ENCODE measurements around the gene SAMD4A.

DNA sequence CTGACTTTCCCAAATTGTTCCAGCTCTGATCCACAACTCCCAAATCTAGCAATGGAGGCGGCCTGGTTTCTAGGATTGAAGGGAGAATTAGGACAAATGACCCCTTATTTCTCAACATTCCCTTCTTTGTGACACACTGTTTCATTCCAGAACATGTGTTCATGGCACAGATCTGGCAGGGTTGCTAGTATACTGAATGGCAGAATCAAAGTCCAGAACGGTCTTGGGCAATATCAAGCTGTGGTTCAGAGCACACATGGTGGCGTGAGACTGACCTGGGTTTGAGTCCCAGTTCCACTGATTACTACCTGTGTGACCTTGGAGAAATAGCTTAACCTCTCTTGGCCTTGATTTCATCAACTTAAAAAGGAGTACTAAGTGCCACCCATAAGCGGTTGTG lies 152.5 kb downstream of the SAMD4A start:
- TF ChIP-seq, protein P1, sequence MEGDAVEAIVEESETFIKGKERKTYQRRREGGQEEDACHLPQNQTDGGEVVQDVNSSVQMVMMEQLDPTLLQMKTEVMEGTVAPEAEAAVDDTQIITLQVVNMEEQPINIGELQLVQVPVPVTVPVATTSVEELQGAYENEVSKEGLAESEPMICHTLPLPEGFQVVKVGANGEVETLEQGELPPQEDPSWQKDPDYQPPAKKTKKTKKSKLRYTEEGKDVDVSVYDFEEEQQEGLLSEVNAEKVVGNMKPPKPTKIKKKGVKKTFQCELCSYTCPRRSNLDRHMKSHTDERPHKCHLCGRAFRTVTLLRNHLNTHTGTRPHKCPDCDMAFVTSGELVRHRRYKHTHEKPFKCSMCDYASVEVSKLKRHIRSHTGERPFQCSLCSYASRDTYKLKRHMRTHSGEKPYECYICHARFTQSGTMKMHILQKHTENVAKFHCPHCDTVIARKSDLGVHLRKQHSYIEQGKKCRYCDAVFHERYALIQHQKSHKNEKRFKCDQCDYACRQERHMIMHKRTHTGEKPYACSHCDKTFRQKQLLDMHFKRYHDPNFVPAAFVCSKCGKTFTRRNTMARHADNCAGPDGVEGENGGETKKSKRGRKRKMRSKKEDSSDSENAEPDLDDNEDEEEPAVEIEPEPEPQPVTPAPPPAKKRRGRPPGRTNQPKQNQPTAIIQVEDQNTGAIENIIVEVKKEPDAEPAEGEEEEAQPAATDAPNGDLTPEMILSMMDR (conservative IDR thresholded peaks at IDR 0.05 in 1 of 2, IDR thresholded peaks at IDR 0.05 in 1 of 2; ENCODE audit: extremely low read depth in 1 of 2, insufficient read depth in 1 of 2, low read depth in 1 of 2, low read length in 2 of 2): no peak
- TF ChIP-seq EZH2 (IDR thresholded peaks at IDR 0.05; ENCODE audit: borderline replicate concordance, low read length): no peak

Data from mammary epithelial cell (primary cell).